Left lung (tissue), 10 donors: ENCODE results near the gene MMP28. TPM values are rescaled to one million over a fixed set of nuclear protein-coding genes. Genes with fewer than 3 reads are reported as not detected.
A peak's percentile ranks its signal among the peaks of the same experiment; 100 is the strongest.

ENCODE experiments used
- ATAC-seq: fragments of 200-7000 bp; cut with Tn5 transposase; one replicate; pipeline ENCODE4 v1.9.1; 2020; ENCODE audit warnings: moderate library complexity
- DNase-seq, 4 donors: peaks; one replicate each; pipeline ENCODE4 v3.0.0-alpha.2; 2013 to 2020
- H3K27ac ChIP-seq, 2 donors: fragments of 200-600 bp; sonication (generic) in 1 of 2; one replicate each; pipeline versions ENCODE4 v1.5.0 to v1.8.0; 2020 to 2021
- H3K27me3 ChIP-seq, 2 donors: fragments of 200-600 bp; sonication (generic) in 1 of 2; one replicate each; pipeline versions ENCODE4 v1.5.0 to v1.8.0; 2020 to 2021
- H3K36me3 ChIP-seq, 2 donors: fragments of 200-600 bp; sonication (generic) in 1 of 2; one replicate each; pipeline versions ENCODE4 v1.5.0 to v1.8.0; 2020 to 2021
- H3K4me1 ChIP-seq, 2 donors: fragments of 200-600 bp; one replicate each; pipeline ENCODE4 v1.8.0; 2021
- H3K4me3 ChIP-seq, 2 donors: fragments of 200-600 bp; sonication (generic) in 1 of 2; one replicate each; pipeline versions ENCODE4 v1.5.0 to v1.8.0; 2020 to 2021; ENCODE audit warnings: mild to moderate bottlenecking in 1 of 2
- H3K9me3 ChIP-seq, 2 donors: fragments of 200-600 bp; sonication (generic) in 1 of 2; one replicate each; pipeline versions ENCODE4 v1.5.0 to v1.8.0; 2020 to 2021
- CTCF ChIP-seq, 2 donors: fragments of 200-600 bp; sonication (generic) in 1 of 2; IDR thresholded peaks; one replicate each; pipeline versions ENCODE4 v1.5.0 to v1.8.0; 2021; ENCODE audit warnings: antibody characterized with exemption in 2 of 2
- intact Hi-C, 2 donors: fragments of 100-400 bp; cut with DNase I; formaldehyde crosslinking; loops; one replicate each; pipeline versions ENCODE4 v1.11.2 to v1.14.2; 2022
- polyA plus RNA-seq, 6 donors: library from polyadenylated mRNA; unstranded; fragments of 120-200 nt; gene quantifications; one replicate each; pipeline ENCODE4 v1.2.1, GENCODE V29; 2013; ENCODE audit not compliant: insufficient read length in 6 of 6
- total RNA-seq, 2 donors: library from RNA; stranded (reverse); fragmentation: NEBNext Ultra II Directional; extraction: Animal tissue kit (Norgen Biotek cat#: 25700); gene quantifications; one replicate each; pipeline ENCODE4 v1.2.1, GENCODE V29; 2021
- donor health status: DM: no; HTN: yes; CAD: no.
- donor health status: DM: no; HTN: no; CAD: no.

Gene MMP28
- total and polyA plus RNA-seq, 8 donors: 6.6 to 95.0 (median 8.5) TPM

GRCh38 chr17:35744830-35745229 is 50.6 kb downstream of the MMP28 start:
- H3K36me3 ChIP-seq: no peaks in the 10 kb centered on the region
- H3K27ac ChIP-seq: no peak overlapping the region
- TF ChIP-seq CTCF (IDR thresholded peaks at IDR 0.05): no peak
- intact Hi-C loops: loop anchor here in 1 of 2 donors (5.0 kb wide), 1 partner anchor 128 kb away; no protein-coding TSS in a partner anchor
- peaks cover 20 to 65% of the 10 kb centered on the region in 2 donors for H3K27me3 ChIP-seq
- DNase-seq: no peak
- peaks cover 5 to 10% of the 10 kb centered on the region in 2 donors for H3K4me1 ChIP-seq
- ATAC-seq: no peak
- no peaks in the 10 kb centered on the region for H3K9me3 ChIP-seq
- H3K4me3 ChIP-seq: no peak overlapping the region

GRCh38 chr17:35743626-35744328 is 51.7 kb downstream of the MMP28 start:
- H3K4me3 ChIP-seq: no peak overlapping the region
- DNase-seq (peak in 2 of 4 donors; percentile 47 to 64), ATAC-seq (peak; percentile 8)
- H3K27ac ChIP-seq: no peak overlapping the region
- no peaks in the 10 kb centered on the region for H3K36me3 ChIP-seq
- peaks cover 17 to 56% of the 10 kb centered on the region in 2 donors for H3K27me3 ChIP-seq
- H3K9me3 ChIP-seq: no peaks in the 10 kb centered on the region
- intact Hi-C loops: no loop called here
- no peak for TF ChIP-seq CTCF (IDR thresholded peaks at IDR 0.05)
- H3K4me1 ChIP-seq: peaks cover 5 to 9% of the 10 kb centered on the region in 2 donors

GRCh38 chr17:35742896-35743477 is 52.5 kb downstream of the MMP28 start:
- no peaks in the 10 kb centered on the region for H3K9me3 ChIP-seq
- H3K36me3 ChIP-seq: no peaks in the 10 kb centered on the region
- ATAC-seq (no peak), DNase-seq (peak in 1 of 4 donors; percentile 55)
- no peak for TF ChIP-seq CTCF (IDR thresholded peaks at IDR 0.05)
- peaks cover 13 to 48% of the 10 kb centered on the region in 2 donors for H3K27me3 ChIP-seq
- intact Hi-C loops: no loop called here
- H3K4me1 ChIP-seq: peaks cover 5 to 9% of the 10 kb centered on the region in 2 donors
- H3K4me3 ChIP-seq: no peak overlapping the region
- H3K27ac ChIP-seq: no peak overlapping the region

- ATAC-seq (no peak), DNase-seq (peak in 1 of 4 donors; percentile 28)
- H3K27ac ChIP-seq: no peak overlapping the region
- peaks cover 5 to 9% of the 10 kb centered on the region in 2 donors for H3K4me1 ChIP-seq
- TF ChIP-seq CTCF (IDR thresholded peaks at IDR 0.05): no peak
- intact Hi-C loops: no loop called here
- H3K36me3 ChIP-seq: no peaks in the 10 kb centered on the region
- no peaks in the 10 kb centered on the region for H3K9me3 ChIP-seq
- H3K27me3 ChIP-seq: peaks cover 13 to 44% of the 10 kb centered on the region in 2 donors
- H3K4me3 ChIP-seq: no peak overlapping the region
These were observed 52.9 kb downstream of the MMP28 start for GRCh38 chr17:35742496-35742895.
